Eye (tissue), 1 donor: ENCODE data around the gene GRIK4.

Experiments used
- DNase-seq: peaks from one replicate; pipeline ENCODE4 v3.0.0-alpha.2; 2015

GRIK4 gene

DNA sequence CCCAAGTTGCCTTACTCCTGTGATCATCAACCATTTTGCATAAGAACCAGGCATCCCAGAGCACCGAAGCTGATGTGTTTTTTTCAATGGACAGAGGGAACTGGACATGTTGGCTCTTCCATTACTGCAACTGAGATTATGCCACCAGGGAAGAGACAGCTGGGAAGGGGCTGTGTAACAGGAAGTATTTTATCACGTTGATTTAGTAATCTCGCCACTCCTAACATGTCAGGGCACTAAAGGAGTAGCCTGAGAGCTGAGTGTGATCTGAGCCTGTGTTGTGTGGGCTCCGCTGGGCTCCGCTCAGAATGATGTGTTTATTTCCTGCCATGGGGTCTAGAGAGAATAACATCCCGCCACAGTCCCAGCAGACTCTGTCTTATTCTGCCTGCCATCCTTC, 165.4 kb downstream of the GRIK4 start:
- DNase-seq, result no peak

DNA sequence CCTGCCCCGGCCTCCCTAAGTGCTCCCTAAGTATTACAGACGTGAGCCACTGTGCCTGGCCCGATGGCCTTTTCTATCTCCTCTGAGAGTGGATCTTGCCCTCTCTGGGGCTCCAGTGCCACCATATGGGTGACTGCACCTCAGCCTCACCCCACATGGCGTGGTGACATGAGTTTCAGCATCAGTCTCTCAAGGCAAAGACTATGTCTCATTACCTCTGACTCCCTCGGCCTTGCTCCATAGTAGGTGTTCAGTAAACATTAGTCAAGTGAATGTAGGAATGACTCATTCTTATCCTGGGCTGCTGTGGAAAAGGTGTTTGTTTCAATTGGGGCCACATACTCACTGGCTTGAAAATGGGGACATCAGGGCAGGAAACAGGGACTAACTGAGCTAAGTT, 168.8 kb downstream of the GRIK4 start:
- no peak for DNase-seq

- DNase-seq, result no peak
These were observed 170.1 kb downstream of the GRIK4 start for GRCh38 chr11:120681434-120682331.

DNA sequence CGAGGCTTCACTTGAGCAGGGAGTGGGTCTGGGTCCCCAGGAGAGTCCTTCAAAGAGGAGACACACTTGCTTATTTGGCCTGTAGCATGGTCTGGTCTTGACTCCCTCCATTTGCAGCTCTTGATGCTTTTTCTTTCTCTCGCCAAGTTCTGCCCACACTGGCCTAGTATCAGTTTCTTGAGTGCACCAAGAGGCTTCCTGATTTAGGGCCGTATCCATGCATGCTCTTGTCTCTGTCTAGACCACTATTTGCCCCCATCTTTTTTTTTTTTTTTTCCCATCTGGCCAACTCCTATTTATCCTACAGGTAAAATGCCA, 170.7 kb downstream of the GRIK4 start:
- DNase-seq, result no peak

GRCh38 chr11:120682866-120683265, 171.3 kb downstream of the GRIK4 start:
- DNase-seq, result no peak

DNA sequence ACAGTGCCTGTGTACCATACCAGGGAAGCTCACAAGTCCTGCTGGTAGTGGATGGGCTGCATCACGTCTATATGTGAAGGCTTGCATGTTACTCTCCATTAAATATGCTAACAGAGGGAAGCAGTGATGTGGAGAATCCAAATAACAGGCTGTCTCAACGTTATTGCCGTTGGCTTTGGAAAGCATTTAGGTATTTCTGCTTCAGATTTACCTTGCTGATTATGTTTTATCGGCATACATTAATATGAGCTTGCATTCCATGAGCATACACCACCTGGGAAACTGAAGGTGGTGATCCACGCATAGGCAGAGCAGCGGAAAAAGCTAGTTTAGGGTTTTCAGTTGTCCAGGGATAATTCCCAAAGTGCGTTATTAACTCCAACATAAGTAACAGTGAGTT, 175.0 kb downstream of the GRIK4 start:
- no peak for DNase-seq

GRCh38 chr11:120688163-120688562, 176.6 kb downstream of the GRIK4 start:
- no peak for DNase-seq

- no peak for DNase-seq
These were observed 178.2 kb downstream of the GRIK4 start for GRCh38 chr11:120689596-120690275.

DNA sequence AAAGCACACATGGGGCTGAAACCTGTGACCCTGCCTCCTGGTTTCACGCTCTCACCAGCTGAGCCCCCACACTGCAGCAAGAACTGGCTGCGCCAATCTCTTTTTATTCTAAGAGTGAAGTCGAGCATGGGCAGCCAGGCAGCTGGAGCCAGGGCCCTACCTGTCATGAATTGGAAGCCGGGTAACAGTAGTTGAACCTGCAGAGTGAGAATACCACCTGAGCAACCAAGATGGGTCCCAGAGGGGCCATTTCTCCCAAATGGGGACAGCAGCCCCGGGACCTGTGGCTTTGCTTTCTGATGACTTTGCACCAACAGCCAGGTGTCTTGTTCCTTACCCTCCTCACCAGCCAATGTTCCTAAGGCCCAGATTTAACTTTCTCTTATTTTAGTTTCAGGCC, 178.9 kb downstream of the GRIK4 start:
- no peak for DNase-seq

DNA sequence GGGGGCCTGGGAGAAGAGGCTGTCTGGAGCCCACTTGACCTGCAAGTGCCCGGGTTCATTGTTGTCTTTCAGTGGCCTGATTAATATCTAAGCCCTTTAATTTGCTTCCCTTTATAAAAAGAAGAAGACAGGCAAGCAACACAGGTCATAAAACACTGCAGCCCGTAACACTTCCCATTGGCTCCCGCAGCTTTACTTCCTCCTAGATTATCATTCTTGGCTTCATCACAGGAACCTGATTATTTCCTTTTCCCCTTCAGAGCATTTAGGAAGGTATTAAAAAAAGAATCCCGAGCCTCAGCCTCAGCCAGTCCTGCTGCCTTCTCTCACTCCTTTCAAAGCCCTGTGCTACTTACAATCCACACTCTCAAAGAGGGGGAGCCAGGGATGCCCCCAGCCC, 183.2 kb downstream of the GRIK4 start:
- DNase-seq, result no peak

DNA sequence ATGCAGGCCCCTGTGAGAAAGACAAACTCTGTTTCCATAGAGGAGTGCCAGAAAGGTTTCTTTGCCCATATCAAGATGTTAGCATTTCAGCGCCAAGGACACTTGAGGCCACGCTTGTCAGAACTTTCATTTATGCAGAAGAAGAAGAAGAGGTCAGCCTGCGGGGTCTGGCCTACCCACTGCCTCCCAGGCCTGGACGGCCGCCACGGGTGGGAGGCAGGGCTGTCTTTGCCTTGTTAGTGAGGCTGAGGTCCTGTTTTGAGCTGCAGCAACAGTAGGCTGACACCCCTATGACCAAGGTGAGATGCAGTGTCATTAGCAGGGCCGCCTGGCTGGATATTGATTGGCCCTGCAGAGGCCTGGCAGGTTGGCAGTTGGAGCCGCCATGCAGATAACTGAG, 183.9 kb downstream of the GRIK4 start:
- DNase-seq, result no peak

- DNase-seq, result peak; percentile 25
These were observed 184.4 kb downstream of the GRIK4 start for GRCh38 chr11:120695939-120696338.

- DNase-seq, result no peak
These were observed 185.2 kb downstream of the GRIK4 start for GRCh38 chr11:120696597-120697218.

- DNase-seq, result no peak
These were observed 187.4 kb downstream of the GRIK4 start for GRCh38 chr11:120698918-120699317.

DNA sequence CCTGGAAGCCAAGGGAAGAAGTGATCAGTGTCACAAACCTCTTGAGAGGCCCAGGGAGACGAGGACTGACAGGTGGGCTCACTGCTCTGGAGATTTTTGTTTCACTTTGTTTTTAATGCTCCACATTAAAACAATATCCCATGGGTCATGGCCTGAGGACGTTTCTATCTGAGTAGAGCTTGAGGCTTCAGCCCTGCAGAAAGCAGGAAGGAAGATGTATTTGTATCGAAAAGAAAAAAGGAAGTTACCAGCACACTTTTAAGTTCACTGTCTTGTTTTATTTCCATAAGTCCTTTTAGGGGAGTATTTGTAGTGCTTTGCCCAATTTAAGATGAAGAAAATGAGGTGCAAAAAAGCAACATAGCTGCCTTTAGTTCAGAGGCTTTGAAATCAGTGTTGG, 191.1 kb downstream of the GRIK4 start:
- DNase-seq, result no peak

- DNase-seq, result no peak
These were observed 192.0 kb downstream of the GRIK4 start for GRCh38 chr11:120703358-120704152.

DNA sequence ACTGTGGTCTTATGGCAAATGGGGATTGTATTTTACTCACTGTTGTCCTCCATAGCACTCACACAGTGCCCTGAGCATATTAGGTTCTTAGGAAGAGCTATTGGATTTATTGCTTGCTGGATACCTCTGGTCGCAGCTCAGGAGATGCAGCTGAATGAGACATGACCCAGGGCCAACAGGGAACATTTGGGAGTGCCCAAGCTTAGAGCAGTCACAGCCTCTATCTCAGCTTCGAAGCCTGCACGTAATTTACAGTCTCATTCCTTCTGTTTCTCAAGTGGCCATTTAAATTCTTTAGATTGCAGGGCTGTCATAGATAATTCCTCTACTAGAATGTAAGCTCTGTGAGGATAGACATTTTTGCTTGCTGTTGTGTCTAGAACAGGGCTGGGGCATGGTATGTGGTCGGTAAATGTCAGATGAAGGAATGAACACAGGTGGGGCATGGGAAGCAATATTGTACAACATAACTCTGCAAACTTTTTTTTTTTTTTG, 192.8 kb downstream of the GRIK4 start:
- no peak for DNase-seq

GRCh38 chr11:120706257-120706656, 194.7 kb downstream of the GRIK4 start:
- DNase-seq, result no peak

GRCh38 chr11:120707098-120707497, 195.6 kb downstream of the GRIK4 start:
- DNase-seq, result no peak

DNA sequence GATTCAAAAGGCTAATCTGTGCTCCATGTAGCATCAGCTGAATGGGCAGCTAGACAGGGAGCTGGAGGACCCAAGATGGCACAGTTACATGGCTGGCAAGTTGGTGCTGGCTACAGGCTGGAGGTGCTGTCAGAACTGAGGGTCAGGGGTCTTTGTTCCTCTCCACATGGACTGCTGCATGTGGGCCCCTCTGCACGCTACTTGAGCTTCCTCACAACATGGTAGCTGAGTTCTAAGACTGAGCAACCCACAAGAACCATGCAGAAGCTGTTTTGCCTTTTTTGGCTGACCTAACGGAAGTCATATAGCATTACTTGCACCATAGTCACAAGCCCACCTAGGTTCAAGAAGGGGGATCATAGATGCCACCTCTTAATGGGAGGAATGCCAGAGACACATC, 196.1 kb downstream of the GRIK4 start:
- DNase-seq, result no peak

GRCh38 chr11:120708511-120709183, 197.1 kb downstream of the GRIK4 start:
- no peak for DNase-seq

- DNase-seq, result peak; percentile 44
These were observed 198.3 kb downstream of the GRIK4 start for GRCh38 chr11:120709808-120710207.
